NB4 (cell line): ENCODE data around the gene C12orf42.

ENCODE experiments used
- DNase-seq: peaks from one replicate; pipeline ENCODE4 v3.0.0; 2010; ENCODE audit warnings: low read depth
- H3K4me3 ChIP-seq: one replicate; pipeline ENCODE4 v1.5.1; 2011; ENCODE audit warnings: mild to moderate bottlenecking, low read depth, low read length, moderate library complexity
- CTCF ChIP-seq: IDR thresholded peaks from one replicate; pipeline ENCODE4 v1.5.1; 2012; ENCODE audit warnings: low read depth, low read length
- MAX ChIP-seq: IDR thresholded peaks from 2 replicates; pipeline ENCODE4 v1.6.1; 2011; ENCODE audit warnings: low read depth, low read length
- MYC ChIP-seq: IDR thresholded peaks from 2 replicates; pipeline ENCODE4 v1.6.1; 2011; ENCODE audit warnings: low read depth, low read length
- POLR2A ChIP-seq: IDR thresholded peaks from 2 replicates; pipeline ENCODE4 v1.6.1; 2011; ENCODE audit warnings: mild to moderate bottlenecking; ENCODE audit not compliant: insufficient read length; ENCODE audit errors: extremely low read depth

The C12orf42 gene

GRCh38 chr12:103269946-103270345, 225.8 kb downstream of the C12orf42 start:
- no peak overlapping the region for H3K4me3 ChIP-seq
- TF ChIP-seq MYC (no peak), MAX (no peak), POLR2A (no peak), CTCF (no peak)
- DNase-seq: no peak

- no peak for TF ChIP-seq CTCF
- no peak overlapping the region for H3K4me3 ChIP-seq
- DNase-seq: no peak
Measured at GRCh38 chr12:103268831-103269514, 226.8 kb downstream of the C12orf42 start.

GRCh38 chr12:103257763-103258162, 238.0 kb downstream of the C12orf42 start:
- TF ChIP-seq MAX: no peak
- TF ChIP-seq MYC: no peak
- no peak for TF ChIP-seq POLR2A
- no peak for TF ChIP-seq CTCF
- DNase-seq: no peak
- H3K4me3 ChIP-seq: no peak overlapping the region
